Bronchial epithelial cell (primary cell): ENCODE data around the gene PPP1R2. TPM values are rescaled to one million over a fixed set of nuclear protein-coding genes. Genes with fewer than 3 reads are reported as not detected.

Experiments
- DNase-seq: peaks from one replicate; pipeline ENCODE4 v3.0.0-alpha.2; 2010; ENCODE audit warnings: low read depth
- FAIRE-seq: peaks from 2 replicates; lab custom pipeline; 2011; peaks lifted over from hg19 to GRCh38; lab: Jason Lieb, UNC
- H3K27me3 ChIP-seq: 2 replicates; pipeline ENCODE4 v1.5.1; 2011; ENCODE audit warnings: low read length; ENCODE audit not compliant: control insufficient read depth, insufficient read depth
- H3K36me3 ChIP-seq: 2 replicates; pipeline ENCODE4 v1.5.1; 2011; ENCODE audit warnings: low read length; ENCODE audit not compliant: control insufficient read depth, insufficient read depth
- H3K4me3 ChIP-seq: 2 replicates; pipeline ENCODE4 v1.5.1; 2011; ENCODE audit warnings: mild to moderate bottlenecking, low read depth, low read length, control low read depth
- total RNA-seq: library from RNA; depleted of rRNA; stranded (reverse); fragments of >200 nt; gene quantifications from 2 replicates; pipeline ENCODE4 v1.2.1, GENCODE V29; 2014
- TF ChIP-seq, protein P1 (sequence below): IDR thresholded peaks from 2 replicates; pipeline ENCODE4 v1.5.1; 2011; ENCODE audit warnings: mild to moderate bottlenecking, moderate library complexity, low read length, control low read depth, inconsistent platforms; ENCODE audit not compliant: insufficient read depth, severe bottlenecking

PPP1R2 gene
- total RNA-seq, 1 donor from 2014 or later = 57.9 TPM

DNA sequence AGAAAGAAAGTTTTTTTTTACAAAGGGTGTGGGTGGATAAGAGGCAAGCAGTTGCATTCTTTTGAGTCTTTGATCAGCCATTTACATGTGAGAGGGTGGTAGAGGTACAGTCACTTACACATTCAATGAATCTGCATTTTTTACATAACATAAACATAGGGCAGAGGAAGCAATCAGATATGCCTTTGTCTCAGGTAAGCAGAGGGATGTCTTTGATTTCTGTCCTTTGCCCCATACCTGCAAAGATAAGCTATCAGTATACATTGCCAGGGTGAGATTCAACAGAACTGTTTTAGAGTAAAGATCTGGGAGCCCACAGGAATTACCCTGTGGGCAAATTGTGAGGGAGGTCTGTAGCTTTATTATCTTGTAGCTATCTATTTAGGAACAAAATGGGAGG, 5.4 kb upstream of the PPP1R2 start:
- DNase-seq (no peak), FAIRE-seq (no peak)
- Histone ChIP-seq H3K36me3 (no peaks in the 10 kb centered on the region), H3K4me3 (no peak overlapping the region), H3K27me3 (no peaks in the 10 kb centered on the region)
- TF ChIP-seq, protein P1, sequence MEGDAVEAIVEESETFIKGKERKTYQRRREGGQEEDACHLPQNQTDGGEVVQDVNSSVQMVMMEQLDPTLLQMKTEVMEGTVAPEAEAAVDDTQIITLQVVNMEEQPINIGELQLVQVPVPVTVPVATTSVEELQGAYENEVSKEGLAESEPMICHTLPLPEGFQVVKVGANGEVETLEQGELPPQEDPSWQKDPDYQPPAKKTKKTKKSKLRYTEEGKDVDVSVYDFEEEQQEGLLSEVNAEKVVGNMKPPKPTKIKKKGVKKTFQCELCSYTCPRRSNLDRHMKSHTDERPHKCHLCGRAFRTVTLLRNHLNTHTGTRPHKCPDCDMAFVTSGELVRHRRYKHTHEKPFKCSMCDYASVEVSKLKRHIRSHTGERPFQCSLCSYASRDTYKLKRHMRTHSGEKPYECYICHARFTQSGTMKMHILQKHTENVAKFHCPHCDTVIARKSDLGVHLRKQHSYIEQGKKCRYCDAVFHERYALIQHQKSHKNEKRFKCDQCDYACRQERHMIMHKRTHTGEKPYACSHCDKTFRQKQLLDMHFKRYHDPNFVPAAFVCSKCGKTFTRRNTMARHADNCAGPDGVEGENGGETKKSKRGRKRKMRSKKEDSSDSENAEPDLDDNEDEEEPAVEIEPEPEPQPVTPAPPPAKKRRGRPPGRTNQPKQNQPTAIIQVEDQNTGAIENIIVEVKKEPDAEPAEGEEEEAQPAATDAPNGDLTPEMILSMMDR = no peak

DNA sequence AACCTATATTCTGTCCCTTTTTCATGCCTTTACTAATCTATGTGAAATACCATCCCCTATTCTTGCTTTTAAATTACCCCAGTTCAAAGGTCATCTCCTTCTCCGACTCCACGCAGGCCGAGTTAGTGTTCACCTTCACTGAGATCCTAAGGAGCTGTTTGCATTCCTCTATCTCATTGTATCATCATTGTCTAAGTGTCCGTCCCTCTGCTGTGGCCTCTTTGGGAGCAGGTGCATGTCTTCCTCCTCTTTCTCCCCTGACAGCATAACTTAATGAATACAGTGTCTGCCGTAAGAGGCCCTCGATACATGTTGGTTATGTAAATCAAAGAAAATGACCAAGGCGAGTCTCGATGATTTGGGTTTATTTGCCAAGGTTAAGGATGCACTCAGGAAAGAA, 4.9 kb upstream of the PPP1R2 start:
- FAIRE-seq = no peak
- Histone ChIP-seq H3K36me3 (no peaks in the 10 kb centered on the region), H3K4me3 (no peak overlapping the region), H3K27me3 (no peaks in the 10 kb centered on the region)
- TF ChIP-seq, protein P1 = no peak
- DNase-seq = no peak

DNA sequence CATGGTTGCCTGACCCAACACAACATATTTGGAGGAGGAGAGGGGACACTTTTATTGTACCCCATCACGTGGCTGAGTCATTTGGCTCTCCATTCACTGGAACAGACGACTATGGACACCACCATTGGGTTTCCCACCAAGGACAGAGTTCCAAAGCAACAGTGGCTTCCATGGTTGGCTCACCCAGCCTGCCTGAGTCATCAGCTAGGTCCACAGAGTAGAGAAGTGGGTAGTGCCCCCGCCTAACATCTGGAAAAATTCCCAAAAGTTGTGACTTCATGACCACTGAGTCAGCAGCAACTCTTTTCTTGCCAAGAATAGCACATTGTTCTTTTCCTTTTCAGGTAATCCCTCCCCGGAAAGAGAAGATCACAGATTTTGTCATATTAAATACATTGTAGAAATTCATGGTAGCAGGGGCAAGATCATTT, 3.0 kb upstream of the PPP1R2 start:
- DNase-seq (peak; percentile 96), FAIRE-seq (peak; percentile 81)
- TF ChIP-seq, protein P1 = no peak
- H3K36me3 ChIP-seq = no peaks in the 10 kb centered on the region
- H3K4me3 ChIP-seq = no peak overlapping the region
- H3K27me3 ChIP-seq = no peaks in the 10 kb centered on the region

DNA sequence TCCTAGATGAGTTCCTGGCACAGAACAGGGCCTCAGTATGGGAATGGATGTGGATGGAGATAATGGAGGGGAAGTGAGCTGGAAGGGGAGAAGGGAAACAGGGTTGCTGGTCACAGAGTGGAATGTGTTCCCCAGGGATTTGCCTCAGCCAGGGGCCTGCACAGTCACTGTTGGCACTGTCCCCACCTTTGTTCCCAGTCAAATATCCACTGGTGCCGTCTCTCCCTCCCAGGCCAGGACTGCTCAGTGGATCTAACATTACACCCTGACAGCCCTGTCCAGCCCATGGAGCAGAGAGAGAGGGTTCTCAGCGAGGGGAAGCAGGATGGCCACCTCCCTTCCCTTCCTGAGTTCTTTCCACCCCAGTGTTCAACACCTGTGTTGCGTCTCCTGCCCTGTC, 1.5 kb upstream of the PPP1R2 start:
- Histone ChIP-seq H3K27me3 (no peaks in the 10 kb centered on the region), H3K4me3 (no peak overlapping the region), H3K36me3 (no peaks in the 10 kb centered on the region)
- no peak for FAIRE-seq
- TF ChIP-seq, protein P1 = no peak
- no peak for DNase-seq

DNA sequence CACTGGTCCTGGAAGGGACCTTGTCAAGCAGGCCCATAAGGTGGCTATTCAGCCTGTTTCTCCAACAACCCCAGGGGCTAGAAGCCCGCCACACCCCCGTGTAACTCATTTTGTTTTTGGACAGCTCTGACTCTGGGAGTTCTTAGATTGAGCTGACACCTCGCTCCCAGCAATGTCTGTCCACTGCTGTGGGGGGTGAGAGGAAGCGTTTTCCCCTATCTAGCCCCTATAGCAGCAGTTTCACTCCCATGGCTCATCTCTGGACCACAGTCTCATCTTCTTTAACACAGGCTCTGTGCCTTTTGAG, 1.1 kb upstream of the PPP1R2 start:
- TF ChIP-seq, protein P1 = no peak
- H3K4me3 ChIP-seq = no peak overlapping the region

DNA sequence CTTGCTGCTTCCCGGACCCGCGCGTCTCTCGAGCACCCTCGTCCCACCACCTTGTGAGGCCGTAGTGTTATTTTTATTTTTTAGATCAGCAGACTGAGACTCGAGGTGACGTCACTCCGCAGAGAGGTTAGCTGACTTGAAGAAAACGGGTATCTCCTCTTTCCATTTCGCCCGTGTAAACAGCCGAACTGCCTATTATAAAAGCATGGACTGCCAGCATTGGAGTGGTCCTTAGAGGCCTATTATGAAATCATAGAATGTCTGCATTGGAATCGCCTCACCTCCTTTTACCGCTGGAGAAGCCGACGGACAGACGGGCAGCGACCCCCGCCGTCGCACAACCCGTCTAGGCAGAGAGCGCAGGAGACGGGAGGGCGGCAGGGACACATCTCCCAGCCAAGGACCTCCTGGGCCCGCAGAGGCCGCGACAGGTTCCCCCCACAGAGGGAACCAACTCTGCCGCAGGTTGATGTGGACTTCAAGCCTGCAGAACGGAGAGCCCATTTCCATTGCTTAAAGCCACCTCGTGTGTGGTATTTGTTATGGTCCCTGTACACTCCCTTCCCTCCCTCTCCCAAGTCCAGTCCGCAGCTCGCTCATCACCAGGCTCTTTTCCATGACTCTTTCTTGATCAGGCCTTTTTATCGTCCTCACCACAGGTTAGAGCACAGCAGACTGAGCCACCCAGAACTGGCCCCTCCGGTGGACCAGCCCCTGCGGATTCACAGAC, 540 bp upstream of the PPP1R2 start:
- FAIRE-seq = no peak
- Histone ChIP-seq H3K4me3 (peak overlapping the region; percentile 92), H3K36me3 (no peaks in the 10 kb centered on the region), H3K27me3 (no peaks in the 10 kb centered on the region)
- TF ChIP-seq, protein P1 = no peak
- DNase-seq = no peak

More for the DNA sequence above, 1.1 kb upstream of the PPP1R2 start:
- Histone ChIP-seq H3K27me3 (no peaks in the 10 kb centered on the region), H3K36me3 (no peaks in the 10 kb centered on the region)
- no peak for FAIRE-seq
- no peak for DNase-seq
